MCF 10A (cell line): ENCODE measurements around the gene BCAP31. TPM values are rescaled to one million over a fixed set of nuclear protein-coding genes. Genes with fewer than 3 reads are reported as not detected.
A peak's percentile ranks its signal among the peaks of the same experiment; 100 is the strongest.

Experiments
- BruUV-seq: library from RNA; stranded (reverse); fragments of 400-500 nt; replicated peaks from 2 replicates; lab custom pipeline; 2021; lab: Mats Ljungman, UMichigan
- CTCF ChIA-PET: fragments of 300-600 bp; sonication (Branson Sonifier 250); formaldehyde crosslinking; extraction: SDS; loops from one replicate; lab custom pipeline; 2021; ENCODE audit warnings: antibody characterized with exemption, inconsistent platforms; lab: Yijun Ruan, JAX
- POLR2A ChIA-PET: fragments of 300-600, 350-650 bp; sonication (Branson Sonifier 250); formaldehyde crosslinking; extraction: SDS; loops from one replicate; lab custom pipeline; 2020; ENCODE audit warnings: antibody characterized with exemption, inconsistent platforms; lab: Yijun Ruan, JAX
- DNase-seq: peaks from one replicate; pipeline ENCODE4 v3.0.0-alpha.2; 2018; ENCODE audit not compliant: unreplicated experiment
- H3K27ac Mint-ChIP-seq: one replicate; pipeline ENCODE4 v1.8.0; 2022; ENCODE audit warnings: mild to moderate bottlenecking, low read depth, mixed read lengths; ENCODE audit not compliant: unreplicated experiment
- H3K27me3 Mint-ChIP-seq: one replicate; pipeline ENCODE4 v1.8.0; 2022; ENCODE audit warnings: mixed read lengths; ENCODE audit not compliant: insufficient read depth, unreplicated experiment
- H3K36me3 Mint-ChIP-seq: one replicate; pipeline ENCODE4 v1.8.0; 2022; ENCODE audit warnings: mild to moderate bottlenecking, moderate library complexity, mixed read lengths; ENCODE audit not compliant: insufficient read depth, unreplicated experiment
- H3K4me1 Mint-ChIP-seq: one replicate; pipeline ENCODE4 v1.8.0; 2022; ENCODE audit warnings: mixed read lengths; ENCODE audit not compliant: insufficient read depth, unreplicated experiment
- H3K4me3 Mint-ChIP-seq: one replicate; pipeline ENCODE4 v1.8.0; 2022; ENCODE audit warnings: mild to moderate bottlenecking, moderate library complexity, mixed read lengths; ENCODE audit not compliant: unreplicated experiment
- H3K9me3 Mint-ChIP-seq: one replicate; pipeline ENCODE4 v1.8.0; 2022; ENCODE audit warnings: mixed read lengths; ENCODE audit not compliant: unreplicated experiment
- CTCF ChIP-seq: fragments of 200-600 bp; IDR thresholded peaks from one replicate; pipeline ENCODE4 v1.8.0; 2022; ENCODE audit warnings: antibody characterized with exemption, mild to moderate bottlenecking; ENCODE audit not compliant: unreplicated experiment
- intact Hi-C: fragments of 100-400 bp; cut with micrococcal nuclease; formaldehyde crosslinking; loops from 2 replicates; pipeline ENCODE4 v1.14.1; 2022
- total RNA-seq: library from RNA; stranded (reverse); gene quantifications from 2 replicates; pipeline ENCODE4 v1.2.3, GENCODE V29; 2022

Gene BCAP31
- total RNA-seq, 1 experiment from 2014 or later = 203 TPM

- Mint-ChIP-seq H3K36me3 (peaks cover 6% of the 10 kb centered on the region), H3K9me3 (no peaks in the 10 kb centered on the region), H3K27ac (peak overlapping the region; percentile 59), H3K4me3 (peak overlapping the region; percentile 66), H3K27me3 (no peaks in the 10 kb centered on the region), H3K4me1 (no peaks in the 10 kb centered on the region)
- POLR2A ChIA-PET = no interaction called here
- DNase-seq = peak; percentile 43
- CTCF ChIA-PET = no interaction called here
- no TSS peak for BruUV-seq
- intact Hi-C loops = no loop called here
- no peak for TF ChIP-seq CTCF
These were observed 35.1 kb downstream of the BCAP31 start for GRCh38 chrX:153688911-153689590.

GRCh38 chrX:153688506-153688905 lies 35.7 kb downstream of the BCAP31 start:
- ChIA-PET POLR2A (interaction anchor here (1.0 kb wide), 1 partner anchor 35 kb away, joined by 4 read pairs; the partner anchor contains the start of gene BCAP31), CTCF (no interaction called here)
- Mint-ChIP-seq H3K4me1 (no peaks in the 10 kb centered on the region), H3K36me3 (peaks cover 6% of the 10 kb centered on the region), H3K9me3 (no peaks in the 10 kb centered on the region), H3K27ac (no peak overlapping the region), H3K27me3 (no peaks in the 10 kb centered on the region), H3K4me3 (no peak overlapping the region)
- intact Hi-C loops = no loop called here
- no peak for TF ChIP-seq CTCF
- no peak for DNase-seq
- no TSS peak for BruUV-seq

- H3K4me1 Mint-ChIP-seq = no peaks in the 10 kb centered on the region
- TF ChIP-seq CTCF = no peak
- H3K27ac Mint-ChIP-seq = no peak overlapping the region
- intact Hi-C loops = no loop called here
- peak overlapping the region; percentile 70 for H3K4me3 Mint-ChIP-seq
- no TSS peak for BruUV-seq
- H3K27me3 Mint-ChIP-seq = no peaks in the 10 kb centered on the region
- ChIA-PET POLR2A (interaction anchor here (1.0 kb wide), 1 partner anchor 36 kb away, joined by 4 read pairs; the partner anchor contains the start of gene BCAP31), CTCF (no interaction called here)
- H3K36me3 Mint-ChIP-seq = peaks cover 6% of the 10 kb centered on the region
- DNase-seq = no peak
- no peaks in the 10 kb centered on the region for H3K9me3 Mint-ChIP-seq
These were observed 36.1 kb downstream of the BCAP31 start for GRCh38 chrX:153688071-153688470.

GRCh38 chrX:153687121-153688039 lies 36.8 kb downstream of the BCAP31 start, which contains the start of gene SLC6A8:
Gene SLC6A8 (plus strand): TSS chrX:153687926. CDS start chrX:153688575, 649 bp downstream.
- Mint-ChIP-seq H3K9me3 (no peaks in the 10 kb centered on the region), H3K4me3 (peak within 1 kb of the TSS; percentile 70), H3K27me3 (no peaks in the 10 kb centered on the region), H3K36me3 (peaks cover 6% of the 10 kb centered on the region), H3K27ac (no peak within 1 kb of the TSS), H3K4me1 (no peaks in the 10 kb centered on the region)
- DNase-seq = peak; percentile 67
- intact Hi-C loops = no loop called here
- ChIA-PET POLR2A (interaction anchor here (0.6 to 1.0 kb wide), 3 partner anchors 21 to 73 kb away, joined by 3 to 4 read pairs (median 3); partner anchors contain the start of gene BCAP31), CTCF (interaction anchor here (0.6 to 1.6 kb wide), 5 partner anchors 20 to 653 kb away, joined by 3 to 5 read pairs (median 3); no protein-coding TSS in a partner anchor)
- TF ChIP-seq CTCF = peak; percentile 25
- BruUV-seq = no TSS peak
